Neural progenitor cell (in vitro differentiated cells): Measurements from ENCODE around the gene SHKBP1.
"Not testable (repeated sequence)": the region's sequence is repeated elsewhere in the genome, so short reads cannot be mapped to it uniquely, and the experiment has no call there.

Experiments used
- EZH2 ChIP-seq: fragments of 200-600 bp; sonication (generic); IDR thresholded peaks from 2 replicates; pipeline ENCODE4 v1.6.1; 2017; ENCODE audit warnings: antibody characterized with exemption, mild to moderate bottlenecking, moderate library complexity
- EZH2phosphoT487 ChIP-seq: fragments of 200-600 bp; sonication (generic); IDR thresholded peaks from 2 replicates; pipeline ENCODE4 v1.6.1; 2017; ENCODE audit warnings: antibody characterized with exemption
- TF ChIP-seq, protein P1 (sequence below): fragments of 200-600 bp; sonication (generic); IDR thresholded peaks from 2 replicates; pipeline ENCODE4 v1.5.1; 2017; ENCODE audit warnings: antibody characterized with exemption, mild to moderate bottlenecking

GRCh38 chr19:40624369-40625153, 47.9 kb downstream of the SHKBP1 start:
- TF ChIP-seq, protein P1, sequence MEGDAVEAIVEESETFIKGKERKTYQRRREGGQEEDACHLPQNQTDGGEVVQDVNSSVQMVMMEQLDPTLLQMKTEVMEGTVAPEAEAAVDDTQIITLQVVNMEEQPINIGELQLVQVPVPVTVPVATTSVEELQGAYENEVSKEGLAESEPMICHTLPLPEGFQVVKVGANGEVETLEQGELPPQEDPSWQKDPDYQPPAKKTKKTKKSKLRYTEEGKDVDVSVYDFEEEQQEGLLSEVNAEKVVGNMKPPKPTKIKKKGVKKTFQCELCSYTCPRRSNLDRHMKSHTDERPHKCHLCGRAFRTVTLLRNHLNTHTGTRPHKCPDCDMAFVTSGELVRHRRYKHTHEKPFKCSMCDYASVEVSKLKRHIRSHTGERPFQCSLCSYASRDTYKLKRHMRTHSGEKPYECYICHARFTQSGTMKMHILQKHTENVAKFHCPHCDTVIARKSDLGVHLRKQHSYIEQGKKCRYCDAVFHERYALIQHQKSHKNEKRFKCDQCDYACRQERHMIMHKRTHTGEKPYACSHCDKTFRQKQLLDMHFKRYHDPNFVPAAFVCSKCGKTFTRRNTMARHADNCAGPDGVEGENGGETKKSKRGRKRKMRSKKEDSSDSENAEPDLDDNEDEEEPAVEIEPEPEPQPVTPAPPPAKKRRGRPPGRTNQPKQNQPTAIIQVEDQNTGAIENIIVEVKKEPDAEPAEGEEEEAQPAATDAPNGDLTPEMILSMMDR: not testable (repeated sequence)
- TF ChIP-seq EZH2phosphoT487, EZH2: not testable (repeated sequence)
